ENCODE results near the gene DEPDC7. TPM values are rescaled to one million over a fixed set of nuclear protein-coding genes. Genes with fewer than 3 reads are reported as not detected.
A peak's percentile ranks its signal among the peaks of the same experiment; 100 is the strongest.
"Not testable (repeated sequence)": the region's sequence is repeated elsewhere in the genome, so short reads cannot be mapped to it uniquely, and the experiment has no call there.

DEPDC7 gene
- polyA plus RNA-seq, 3 donors, result 5.9 to 8.3 (median 8.0) TPM

DNA sequence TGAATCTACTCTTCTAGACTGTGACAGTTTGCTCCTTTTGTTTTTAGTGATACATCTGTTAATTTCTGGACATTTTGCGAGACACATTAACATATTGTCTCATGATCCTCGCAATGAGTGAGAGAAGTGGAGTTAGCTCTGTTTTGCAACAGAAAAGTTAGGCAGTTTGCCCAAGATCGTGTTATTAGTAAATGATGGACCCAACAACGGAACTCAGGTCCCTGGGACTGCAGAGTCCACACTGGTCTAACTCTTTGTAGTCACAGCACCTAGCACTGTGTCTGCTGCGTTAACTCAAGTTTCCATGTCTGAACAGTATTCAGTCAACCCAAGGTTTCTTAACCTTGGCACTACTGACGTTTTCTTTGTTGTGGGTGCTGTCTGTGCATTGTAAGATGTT lies 3.2 kb downstream of the DEPDC7 start:
- DNase-seq, result no peak

DNA sequence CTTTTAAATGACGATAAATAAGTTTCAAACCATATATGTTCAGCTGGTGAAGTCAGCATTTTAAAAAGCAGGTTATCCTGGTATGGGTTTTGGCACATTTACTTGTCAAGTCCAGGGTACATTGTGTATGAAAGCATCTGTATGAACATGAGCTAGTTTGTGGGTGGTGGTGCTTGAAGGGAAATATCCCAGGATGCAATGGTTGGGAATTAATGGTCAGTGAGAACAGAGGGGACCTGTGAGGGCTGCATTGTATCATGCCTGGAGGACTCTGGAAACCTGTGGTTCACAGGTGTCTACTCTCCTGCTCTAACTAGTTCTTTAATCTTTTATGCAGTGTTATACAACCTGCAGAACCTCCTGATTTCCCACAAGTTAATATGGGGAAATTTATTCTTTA lies 5.8 kb downstream of the DEPDC7 start:
- DNase-seq, result peak; percentile 56

DNA sequence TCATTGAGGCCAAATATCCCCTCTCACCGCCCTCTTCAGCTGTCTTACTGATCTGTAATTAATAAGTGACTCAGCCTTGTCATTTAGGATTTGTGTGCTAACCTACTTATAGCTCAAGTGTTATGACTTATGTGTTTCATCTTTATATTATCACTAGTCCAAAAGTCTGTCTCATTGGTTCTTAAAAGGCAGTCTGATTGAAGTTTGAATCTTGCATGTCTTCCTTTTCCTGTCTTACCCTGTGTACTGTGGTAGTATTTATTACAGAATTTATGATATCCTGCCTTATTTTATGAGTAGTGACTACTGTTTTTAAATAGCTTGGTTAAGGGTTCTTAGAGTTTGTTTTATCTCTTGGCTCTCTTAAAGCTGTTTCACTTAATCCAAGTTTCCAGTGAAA lies 6.3 kb downstream of the DEPDC7 start:
- no peak for DNase-seq

DNA sequence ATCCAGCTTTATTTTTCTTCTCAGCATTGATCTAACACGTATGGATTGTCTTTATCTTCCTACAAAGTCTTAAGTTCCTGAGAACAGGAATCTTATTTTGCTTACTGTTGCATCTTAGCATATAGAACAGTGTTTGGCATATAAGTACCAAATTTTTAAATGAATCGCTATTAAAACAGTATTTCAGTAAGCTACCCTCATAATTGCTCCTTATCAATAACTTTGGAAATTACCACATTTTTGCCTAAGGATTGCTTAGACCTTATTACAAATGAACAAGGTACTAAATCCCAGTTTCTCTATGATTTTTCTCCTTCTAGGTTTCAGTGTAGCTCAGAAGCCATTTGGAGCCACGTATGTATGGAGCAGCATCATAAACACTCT lies 9.7 kb downstream of the DEPDC7 start:
- DNase-seq, result no peak

DNA sequence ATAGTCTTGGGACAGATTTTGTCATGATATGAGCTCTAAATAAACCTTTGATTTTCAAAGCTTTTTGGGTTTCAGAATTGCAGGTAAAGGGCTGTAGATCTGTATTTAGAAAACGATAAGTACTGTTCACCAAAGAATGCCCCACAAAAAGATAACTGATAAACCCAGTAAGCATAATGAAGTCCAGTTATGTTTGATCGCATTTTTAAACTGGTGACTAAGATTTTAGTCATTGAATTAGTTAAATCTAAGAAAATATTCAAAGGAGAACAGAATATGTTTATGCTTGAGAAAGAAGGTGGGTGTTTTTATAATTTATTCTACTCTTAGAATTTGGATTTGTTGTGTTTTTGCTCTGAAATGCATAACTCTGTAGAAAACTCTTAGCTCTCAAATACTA lies 11.6 kb downstream of the DEPDC7 start:
- DNase-seq, result no peak

DNA sequence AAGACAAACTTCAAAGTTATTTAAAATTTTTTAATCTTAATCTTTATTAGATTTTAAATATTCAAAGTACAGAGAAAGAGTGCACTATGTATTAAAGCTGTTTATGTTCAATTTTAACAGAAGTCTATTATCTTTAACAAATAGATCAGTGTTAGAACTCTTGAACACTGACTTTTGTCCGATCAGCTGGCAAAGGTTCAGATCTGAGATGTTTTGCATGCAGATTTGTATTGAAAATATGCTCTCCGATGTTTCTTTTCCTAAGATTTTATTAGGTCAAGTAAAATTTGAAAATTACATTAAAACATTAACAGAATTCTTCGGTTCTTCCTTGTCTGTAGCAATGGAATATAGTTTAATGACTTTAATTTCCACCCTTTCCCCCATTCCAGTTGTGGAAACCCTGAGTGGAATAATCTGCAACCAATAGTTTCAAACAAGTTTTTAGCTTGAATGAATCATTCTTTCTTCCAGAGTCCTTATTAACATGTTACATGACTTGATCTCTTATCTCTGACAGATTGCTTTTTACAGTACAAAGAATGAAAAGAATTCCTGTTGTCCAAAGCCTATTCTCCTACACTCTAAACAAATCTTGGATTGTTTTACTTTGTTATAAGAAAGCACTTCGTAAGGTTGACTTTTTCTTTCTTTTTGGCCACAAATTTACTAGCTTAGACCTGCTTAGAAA lies 12.3 kb downstream of the DEPDC7 start:
- DNase-seq, result no peak

DNA sequence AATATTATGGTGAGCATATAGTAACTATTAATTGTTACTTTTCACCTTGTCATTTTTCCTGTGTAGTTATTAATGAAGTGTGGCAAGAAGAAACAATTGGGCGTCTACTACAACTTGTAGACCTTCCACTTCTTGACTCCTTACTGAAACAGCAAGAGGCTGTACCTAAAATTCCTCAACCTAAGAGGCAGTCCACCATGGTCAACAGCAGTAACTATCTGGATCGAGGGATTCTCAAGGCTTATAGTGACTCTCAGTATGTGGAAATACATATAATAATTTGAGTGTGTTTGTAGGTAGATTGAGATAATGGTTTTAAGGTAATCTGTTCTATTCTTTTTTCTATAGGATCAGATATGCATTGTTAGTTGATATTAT lies 12.8 kb downstream of the DEPDC7 start:
- DNase-seq, result no peak

DNA sequence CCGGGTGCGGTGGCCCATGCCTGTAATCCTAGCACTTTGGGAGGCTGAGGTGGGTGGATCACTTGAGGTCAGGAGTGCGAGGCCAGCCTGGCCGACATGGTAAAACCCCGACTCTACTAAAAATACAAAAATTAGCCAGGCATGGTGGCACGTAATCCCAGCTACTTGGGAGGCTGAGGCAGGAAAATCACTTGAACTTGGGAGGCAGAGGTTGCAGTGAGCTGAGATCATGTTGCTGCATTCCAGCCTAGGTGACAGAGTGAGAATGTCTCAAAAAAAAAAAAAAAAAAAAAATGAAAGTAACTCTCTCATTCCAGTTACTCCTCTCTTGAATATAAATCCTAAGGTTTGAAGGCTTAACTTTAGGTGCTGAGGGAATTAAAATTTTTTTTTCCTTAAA lies 13.5 kb downstream of the DEPDC7 start:
- DNase-seq, result not testable (repeated sequence)

DNA sequence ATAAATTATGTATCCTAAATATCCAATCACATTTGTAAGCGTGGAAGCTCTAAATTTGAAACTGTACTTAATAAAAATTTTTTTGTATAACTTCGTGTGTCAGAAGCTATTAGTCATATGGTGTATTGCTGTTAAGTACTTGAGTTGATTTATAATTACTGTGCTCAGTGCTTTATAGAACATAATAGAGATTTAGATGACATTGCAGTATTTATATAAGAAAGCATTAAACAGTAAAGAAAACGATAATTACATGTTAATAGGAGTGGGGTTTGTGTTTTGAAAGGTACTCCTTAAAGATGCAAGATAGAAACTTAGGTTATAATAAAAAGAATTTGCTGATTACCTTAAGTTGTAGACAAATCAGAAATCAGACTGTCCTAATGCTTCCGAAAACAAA lies 17.8 kb downstream of the DEPDC7 start:
- no peak for DNase-seq

DNA sequence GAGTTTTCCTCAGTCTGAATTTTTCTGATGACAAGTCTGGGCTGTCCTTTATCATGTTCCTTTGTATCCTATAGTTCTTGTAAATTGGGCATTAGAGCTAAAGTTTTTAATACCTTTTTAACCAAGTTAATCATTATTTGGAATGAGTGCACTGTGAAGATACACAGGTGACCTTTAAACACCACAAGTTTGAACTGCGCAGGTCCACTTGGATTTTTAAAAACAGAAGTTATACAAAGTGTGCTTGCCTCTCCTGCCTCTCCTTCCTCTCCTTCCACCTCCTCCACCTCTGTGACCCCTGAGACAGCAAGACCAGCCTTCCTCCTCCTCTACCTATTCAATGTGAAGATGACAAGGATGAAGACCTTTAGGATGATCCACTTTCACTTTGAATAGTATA lies 19.3 kb downstream of the DEPDC7 start:
- DNase-seq, result no peak

DNA sequence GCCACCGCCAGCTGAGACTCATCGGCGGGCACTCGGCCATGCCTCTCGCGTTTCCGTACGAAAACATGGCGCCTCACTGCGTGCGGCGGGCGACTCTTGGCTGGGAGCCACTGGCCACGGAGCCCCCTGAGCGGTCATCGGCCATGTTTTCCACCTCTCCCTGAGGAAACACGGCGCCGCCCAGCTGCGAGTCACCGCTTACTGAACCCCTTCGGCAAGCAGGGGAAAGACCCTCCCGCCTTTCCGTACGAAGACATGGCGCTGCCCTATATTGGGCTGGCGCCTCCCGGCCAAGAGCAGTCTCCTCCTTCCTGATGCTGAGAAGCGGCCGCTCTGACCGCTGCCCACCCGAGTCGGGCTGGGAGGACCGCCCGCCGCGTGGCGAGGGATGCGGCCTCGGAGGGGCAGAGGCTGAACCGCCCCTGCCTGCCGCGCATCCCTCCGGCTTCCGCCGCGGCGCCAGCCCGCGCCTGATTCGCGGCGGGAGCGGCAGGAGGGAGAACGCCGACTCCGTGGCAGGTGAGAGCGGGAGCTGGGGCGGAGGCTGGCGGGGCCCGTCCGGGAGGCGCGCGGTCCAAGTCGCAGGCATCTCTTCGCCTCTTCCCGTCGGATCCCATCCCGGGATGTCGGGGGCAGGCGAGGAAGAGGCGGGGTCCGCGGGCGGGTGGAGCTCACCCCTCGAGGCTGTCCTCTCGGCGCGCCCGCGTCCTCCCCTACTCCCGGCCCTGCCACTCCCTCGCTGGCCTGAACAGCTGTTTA lies 23.8 kb downstream of the DEPDC7 start, which contains the start of gene TCP11L1:
Gene TCP11L1 (plus strand): TSS at position 299 of the 759 bp plus-strand sequence. CDS start 4,202 bp downstream, outside the sequence.
- DNase-seq, result peak; percentile 95

DNA sequence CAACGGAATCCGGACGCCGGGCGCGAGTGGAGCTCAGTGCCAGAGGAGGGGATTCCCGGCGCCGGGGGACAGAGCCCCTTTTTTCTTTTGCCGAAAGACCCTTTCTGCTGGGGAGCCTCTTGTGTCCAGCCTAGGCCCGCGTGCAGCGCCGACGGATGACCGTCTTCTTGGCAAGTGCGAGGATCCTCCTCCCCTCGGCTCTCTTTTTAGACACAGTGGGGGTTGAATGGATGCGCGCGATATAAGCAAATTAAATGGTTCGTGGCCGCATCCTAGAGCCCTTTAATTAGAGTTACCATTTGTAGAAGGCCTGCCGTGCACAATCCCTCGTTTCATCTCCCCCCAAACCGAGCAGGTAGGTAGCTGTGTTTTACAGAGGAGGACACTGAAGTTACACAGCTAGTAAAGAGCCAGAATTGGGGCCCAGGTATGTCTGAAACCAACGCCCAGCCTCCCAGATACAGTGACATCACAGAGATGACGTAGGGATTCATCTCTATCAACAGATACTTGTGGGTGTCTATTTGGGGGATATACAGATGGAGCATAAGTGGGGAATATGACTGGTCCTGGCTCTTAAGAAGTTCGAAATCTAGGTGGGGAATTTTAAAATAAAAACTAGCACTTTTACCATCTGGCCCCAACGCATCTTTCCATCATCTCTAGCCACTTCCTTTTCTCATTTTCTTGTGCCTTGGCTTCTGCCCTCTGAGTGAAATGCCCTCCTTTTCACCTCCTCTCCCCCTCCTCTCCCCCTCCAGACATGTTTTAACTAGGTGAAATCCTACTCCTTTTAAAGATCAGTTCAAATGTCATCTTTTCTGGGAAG lies 24.6 kb downstream of the DEPDC7 start:
- DNase-seq, result no peak

DNA sequence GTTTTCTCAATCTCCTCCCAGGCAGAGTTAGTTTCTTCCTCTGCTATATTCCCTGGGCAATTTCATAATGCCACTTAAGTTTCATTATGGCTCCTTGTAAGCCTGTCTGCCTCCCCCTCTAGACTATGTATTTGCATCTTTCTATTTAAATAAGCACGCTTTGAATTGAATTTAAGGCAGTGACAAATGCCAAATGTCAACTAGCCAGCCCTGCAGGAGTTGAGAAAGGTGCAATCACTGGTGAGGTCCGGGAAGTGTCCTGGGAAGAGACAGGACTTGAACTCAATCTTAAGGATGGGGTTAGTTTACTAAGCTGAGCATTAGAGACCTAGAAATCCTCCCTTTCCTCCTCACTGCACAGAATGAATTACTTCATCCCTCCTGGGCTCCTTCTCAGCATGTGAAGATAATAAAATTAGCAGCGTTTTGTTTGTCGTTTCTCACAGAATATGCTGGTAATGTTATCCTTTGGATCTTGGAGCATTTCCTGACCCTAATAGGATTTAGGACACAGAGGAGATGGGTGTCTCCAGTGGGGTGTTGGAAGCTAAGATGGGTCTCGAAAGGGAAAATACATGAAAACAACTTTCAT lies 25.3 kb downstream of the DEPDC7 start:
- no peak for DNase-seq

DNA sequence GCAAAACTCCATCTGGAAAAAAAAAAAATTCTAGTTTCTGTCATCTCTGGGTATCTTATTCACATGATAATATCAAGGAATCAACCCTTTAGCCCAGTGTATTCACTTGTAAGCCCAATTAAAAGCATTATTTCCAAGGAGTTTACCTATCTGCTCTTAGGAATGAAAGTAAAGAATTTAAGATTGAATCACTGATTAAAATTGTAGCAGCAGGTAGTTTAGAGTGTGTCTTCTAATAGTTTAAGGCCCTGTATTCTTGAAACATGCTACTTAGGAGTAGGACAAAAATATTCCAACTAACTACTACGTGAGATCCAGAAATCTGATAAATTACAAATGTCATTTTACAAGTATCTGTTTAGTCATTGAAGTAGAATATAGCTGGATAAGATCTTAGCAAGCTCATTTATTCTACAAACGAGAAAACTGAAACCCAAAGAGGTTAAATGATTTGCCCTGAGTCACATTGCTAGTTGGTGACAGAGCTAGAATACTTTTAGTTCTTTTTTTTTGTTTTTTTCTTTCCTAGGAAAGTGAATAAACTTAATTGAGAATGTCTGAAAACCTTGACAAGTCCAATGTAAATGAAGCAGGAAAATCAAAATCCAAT lies 27.6 kb downstream of the DEPDC7 start:
- DNase-seq, result no peak

DNA sequence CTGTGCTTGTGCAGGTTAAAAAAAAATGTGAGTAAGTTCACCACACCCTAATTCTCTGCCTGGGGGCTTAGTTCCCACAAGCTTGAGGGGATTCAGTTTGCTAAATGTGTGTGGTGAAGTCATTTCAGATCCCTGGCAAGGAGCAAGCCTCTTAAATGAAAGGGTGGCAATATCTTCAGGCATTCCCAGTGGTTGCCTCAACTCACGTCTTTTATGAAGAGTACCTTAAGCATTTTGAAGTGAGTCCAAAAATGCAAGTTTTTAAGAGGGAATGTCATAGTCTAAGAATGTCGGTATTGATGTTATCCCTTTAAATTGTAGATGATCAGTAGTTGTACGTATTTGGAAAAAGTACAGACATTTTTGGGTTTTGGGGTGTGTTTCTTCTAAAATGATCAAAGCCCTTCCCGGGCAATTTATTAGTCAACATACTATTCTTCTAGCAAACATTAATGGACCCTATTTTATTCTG lies 28.6 kb downstream of the DEPDC7 start:
- DNase-seq, result no peak

DNA sequence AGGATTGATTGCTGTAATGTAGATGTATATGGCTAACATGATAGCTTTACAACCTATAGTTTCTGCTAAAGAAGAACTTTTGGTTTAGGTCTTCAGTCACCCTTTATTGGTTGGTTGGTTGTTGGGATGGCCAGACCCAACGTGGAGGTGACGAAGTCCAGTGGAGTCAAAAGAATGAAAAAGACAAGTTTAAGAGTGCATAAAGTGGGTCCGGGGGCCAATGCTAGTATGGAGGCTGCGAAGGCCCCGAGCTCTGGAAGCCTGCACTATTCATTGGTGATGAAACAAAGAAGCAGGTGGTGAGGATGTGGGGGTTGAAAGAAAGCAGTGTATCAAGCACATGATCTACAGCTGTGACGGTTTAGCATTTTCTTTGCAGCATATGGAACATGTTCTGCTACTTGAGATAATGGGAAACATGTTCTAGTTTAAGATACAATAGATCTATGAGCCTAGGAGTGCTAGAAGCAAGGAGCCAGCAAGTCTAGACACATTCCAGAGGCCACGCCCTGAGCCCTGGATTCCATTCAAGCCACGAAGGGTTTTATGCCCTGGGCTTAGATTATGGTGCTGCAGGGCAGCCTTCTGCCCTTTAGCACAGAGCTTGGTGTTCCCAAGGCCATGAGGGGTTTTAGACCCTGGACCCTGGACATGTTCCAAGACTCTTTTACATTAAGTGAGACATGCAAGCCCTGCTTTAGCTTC lies 30.0 kb downstream of the DEPDC7 start:
- no peak for DNase-seq

DNA sequence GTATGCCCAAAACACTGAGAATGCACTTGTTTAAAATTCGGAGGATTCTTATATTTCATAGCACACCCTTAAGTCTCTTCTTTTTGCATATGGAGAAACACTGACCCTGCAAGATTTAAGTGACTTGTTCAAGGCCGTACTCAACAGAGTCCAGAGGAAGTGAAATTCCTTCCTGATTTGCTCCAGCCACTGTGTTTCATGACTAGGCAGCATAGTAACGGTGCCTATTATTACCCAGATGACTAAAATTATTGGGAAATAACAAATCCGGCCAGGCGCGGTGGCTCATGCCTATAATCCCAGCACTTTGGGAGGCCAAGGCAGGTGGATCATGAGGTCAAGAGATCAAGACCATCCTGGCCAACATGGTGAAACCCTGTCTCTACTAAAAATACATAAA lies 33.0 kb downstream of the DEPDC7 start:
- DNase-seq, result not testable (repeated sequence)

DNA sequence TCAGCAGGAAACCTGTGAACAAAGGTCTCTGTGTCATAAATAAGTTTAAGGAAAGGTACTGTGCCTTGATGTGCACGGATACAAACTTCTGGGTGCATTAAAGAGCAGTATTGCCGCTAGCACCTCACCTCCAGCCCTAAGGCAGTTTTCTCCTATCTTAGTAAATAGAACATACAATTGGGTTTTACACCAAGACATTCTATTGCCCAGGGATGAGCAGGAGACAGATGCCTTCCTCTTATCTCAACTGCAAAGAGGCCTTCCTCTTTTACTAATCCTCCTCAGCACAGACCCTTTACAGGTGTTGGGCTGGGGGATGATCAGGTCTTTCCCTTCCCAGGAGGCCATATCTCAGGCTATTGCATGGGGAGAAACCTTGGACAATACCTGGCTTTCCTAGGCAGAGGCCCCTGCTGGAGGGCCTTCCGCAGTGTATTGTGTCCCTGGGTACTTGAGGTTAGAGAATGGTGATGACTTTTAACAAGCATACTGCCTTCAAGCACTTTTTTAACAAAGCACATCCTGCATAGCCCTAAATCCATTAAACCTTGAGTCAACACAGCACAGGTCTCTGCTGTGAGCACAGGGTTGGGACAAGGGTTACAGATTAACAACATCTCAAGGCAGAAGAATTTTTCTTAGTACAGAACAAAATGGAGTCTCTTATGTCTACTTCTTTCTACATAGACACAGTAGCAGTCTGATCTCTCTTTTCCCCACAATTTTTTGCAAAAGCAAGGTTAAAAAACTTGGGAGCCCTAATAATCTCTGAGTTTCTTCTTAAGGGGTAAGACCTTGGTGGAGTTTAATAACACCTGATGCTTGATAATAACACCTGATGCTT lies 34.1 kb downstream of the DEPDC7 start:
- not testable (repeated sequence) for DNase-seq

DNA sequence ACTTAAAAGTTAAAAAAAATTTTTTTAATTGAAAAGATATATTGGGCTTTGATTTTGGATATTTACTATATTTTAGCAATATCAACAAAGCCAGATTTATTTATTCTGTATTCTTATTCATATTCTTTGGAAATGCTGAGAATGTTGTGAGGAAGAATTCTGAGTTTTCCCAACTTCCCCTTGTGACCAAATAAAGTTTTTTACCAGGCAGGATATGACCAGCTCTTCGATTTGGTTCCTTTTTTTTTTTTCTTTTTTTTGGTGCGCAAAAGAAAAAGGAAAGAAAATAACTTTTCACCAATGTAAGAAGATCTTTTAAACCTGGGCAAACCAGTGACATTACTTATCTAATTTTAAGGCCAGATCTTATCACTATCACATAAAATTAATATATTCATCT lies 36.6 kb downstream of the DEPDC7 start:
- no peak for DNase-seq

DNA sequence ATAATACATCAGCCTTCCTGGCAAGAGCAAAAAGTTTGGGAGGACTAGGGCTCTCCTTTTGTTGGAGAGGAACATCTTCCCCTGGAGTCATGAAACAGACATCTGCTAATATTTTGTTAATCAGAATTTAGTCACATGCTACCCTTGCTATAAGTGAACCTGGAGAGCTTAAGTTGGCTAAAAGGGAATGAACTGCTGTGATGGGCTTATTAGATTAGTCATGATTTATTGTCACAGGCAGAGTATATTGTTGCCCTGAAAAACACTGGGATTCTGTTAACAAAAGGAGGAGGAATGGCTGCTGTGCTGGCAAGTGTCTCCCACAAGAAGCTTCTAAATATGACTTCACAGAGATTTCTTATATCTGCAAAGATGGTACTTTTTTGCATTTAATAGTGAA lies 39.7 kb downstream of the DEPDC7 start:
- DNase-seq, result no peak
